ENCODE data around the gene IQUB.

Gene IQUB

DNA sequence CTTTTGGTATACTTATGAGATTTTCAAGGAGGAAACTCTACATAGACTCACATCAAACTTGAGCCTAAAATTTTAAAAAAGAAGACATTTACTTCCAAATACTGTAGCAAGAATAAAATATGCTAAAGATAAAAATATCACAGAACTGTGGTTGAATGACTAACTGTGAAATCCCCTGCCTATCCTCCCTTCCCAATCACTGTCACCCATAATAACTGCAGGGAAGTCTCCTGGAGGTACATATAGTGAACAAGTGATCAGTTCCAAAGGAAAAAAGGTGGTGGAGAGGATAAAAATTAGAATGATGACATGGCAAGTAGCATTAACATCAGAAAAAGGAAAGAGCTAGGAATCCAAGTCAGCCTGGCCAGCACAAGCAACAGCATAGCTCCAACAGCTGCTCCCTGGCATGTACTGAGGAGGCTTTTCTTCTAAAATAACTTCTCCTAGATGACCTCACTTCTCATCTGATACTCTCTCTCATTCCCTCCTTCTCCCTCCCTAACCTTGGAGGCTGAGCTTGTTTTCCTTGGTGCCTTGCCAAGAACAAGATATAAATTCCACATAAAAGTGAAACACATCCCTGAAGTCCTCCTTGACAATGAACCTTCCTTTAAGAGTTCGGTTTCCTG, 124.0 kb downstream of the IQUB start (continued):
- TF ChIP-seq, protein P1, sequence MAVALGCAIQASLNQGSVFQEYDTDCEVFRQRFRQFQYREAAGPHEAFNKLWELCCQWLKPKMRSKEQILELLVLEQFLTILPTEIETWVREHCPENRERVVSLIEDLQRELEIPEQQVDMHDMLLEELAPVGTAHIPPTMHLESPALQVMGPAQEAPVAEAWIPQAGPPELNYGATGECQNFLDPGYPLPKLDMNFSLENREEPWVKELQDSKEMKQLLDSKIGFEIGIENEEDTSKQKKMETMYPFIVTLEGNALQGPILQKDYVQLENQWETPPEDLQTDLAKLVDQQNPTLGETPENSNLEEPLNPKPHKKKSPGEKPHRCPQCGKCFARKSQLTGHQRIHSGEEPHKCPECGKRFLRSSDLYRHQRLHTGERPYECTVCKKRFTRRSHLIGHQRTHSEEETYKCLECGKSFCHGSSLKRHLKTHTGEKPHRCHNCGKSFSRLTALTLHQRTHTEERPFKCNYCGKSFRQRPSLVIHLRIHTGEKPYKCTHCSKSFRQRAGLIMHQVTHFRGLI (tag by site-specific recombination; IDR thresholded peaks at IDR 0.05), result no peak
- TF ChIP-seq, protein P2, sequence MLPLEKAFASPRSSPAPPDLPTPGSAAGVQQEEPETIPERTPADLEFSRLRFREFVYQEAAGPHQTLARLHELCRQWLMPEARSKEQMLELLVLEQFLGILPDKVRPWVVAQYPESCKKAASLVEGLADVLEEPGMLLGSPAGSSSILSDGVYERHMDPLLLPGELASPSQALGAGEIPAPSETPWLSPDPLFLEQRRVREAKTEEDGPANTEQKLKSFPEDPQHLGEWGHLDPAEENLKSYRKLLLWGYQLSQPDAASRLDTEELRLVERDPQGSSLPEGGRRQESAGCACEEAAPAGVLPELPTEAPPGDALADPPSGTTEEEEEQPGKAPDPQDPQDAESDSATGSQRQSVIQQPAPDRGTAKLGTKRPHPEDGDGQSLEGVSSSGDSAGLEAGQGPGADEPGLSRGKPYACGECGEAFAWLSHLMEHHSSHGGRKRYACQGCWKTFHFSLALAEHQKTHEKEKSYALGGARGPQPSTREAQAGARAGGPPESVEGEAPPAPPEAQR (tag by site-specific recombination; IDR thresholded peaks at IDR 0.05), result no peak
- TF ChIP-seq, protein P3, sequence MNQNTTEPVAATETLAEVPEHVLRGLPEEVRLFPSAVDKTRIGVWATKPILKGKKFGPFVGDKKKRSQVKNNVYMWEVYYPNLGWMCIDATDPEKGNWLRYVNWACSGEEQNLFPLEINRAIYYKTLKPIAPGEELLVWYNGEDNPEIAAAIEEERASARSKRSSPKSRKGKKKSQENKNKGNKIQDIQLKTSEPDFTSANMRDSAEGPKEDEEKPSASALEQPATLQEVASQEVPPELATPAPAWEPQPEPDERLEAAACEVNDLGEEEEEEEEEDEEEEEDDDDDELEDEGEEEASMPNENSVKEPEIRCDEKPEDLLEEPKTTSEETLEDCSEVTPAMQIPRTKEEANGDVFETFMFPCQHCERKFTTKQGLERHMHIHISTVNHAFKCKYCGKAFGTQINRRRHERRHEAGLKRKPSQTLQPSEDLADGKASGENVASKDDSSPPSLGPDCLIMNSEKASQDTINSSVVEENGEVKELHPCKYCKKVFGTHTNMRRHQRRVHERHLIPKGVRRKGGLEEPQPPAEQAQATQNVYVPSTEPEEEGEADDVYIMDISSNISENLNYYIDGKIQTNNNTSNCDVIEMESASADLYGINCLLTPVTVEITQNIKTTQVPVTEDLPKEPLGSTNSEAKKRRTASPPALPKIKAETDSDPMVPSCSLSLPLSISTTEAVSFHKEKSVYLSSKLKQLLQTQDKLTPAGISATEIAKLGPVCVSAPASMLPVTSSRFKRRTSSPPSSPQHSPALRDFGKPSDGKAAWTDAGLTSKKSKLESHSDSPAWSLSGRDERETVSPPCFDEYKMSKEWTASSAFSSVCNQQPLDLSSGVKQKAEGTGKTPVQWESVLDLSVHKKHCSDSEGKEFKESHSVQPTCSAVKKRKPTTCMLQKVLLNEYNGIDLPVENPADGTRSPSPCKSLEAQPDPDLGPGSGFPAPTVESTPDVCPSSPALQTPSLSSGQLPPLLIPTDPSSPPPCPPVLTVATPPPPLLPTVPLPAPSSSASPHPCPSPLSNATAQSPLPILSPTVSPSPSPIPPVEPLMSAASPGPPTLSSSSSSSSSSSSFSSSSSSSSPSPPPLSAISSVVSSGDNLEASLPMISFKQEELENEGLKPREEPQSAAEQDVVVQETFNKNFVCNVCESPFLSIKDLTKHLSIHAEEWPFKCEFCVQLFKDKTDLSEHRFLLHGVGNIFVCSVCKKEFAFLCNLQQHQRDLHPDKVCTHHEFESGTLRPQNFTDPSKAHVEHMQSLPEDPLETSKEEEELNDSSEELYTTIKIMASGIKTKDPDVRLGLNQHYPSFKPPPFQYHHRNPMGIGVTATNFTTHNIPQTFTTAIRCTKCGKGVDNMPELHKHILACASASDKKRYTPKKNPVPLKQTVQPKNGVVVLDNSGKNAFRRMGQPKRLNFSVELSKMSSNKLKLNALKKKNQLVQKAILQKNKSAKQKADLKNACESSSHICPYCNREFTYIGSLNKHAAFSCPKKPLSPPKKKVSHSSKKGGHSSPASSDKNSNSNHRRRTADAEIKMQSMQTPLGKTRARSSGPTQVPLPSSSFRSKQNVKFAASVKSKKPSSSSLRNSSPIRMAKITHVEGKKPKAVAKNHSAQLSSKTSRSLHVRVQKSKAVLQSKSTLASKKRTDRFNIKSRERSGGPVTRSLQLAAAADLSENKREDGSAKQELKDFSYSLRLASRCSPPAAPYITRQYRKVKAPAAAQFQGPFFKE (tag by site-specific recombination; IDR thresholded peaks at IDR 0.05; ENCODE audit: borderline replicate concordance), result no peak
- no peak for TF ChIP-seq ZNF426 (tag by site-specific recombination; IDR thresholded peaks at IDR 0.05)
- TF ChIP-seq ZNF558 (tag by site-specific recombination; IDR thresholded peaks at IDR 0.05), result peak; percentile 75
- TF ChIP-seq ZNF391 (tag by site-specific recombination; IDR thresholded peaks at IDR 0.05; ENCODE audit: borderline replicate concordance, low read depth), result no peak
- TF ChIP-seq ZNF324 (tag by site-specific recombination; IDR thresholded peaks at IDR 0.05), result no peak; the same call in 1 of the 2 replicates
- TF ChIP-seq, protein P4, sequence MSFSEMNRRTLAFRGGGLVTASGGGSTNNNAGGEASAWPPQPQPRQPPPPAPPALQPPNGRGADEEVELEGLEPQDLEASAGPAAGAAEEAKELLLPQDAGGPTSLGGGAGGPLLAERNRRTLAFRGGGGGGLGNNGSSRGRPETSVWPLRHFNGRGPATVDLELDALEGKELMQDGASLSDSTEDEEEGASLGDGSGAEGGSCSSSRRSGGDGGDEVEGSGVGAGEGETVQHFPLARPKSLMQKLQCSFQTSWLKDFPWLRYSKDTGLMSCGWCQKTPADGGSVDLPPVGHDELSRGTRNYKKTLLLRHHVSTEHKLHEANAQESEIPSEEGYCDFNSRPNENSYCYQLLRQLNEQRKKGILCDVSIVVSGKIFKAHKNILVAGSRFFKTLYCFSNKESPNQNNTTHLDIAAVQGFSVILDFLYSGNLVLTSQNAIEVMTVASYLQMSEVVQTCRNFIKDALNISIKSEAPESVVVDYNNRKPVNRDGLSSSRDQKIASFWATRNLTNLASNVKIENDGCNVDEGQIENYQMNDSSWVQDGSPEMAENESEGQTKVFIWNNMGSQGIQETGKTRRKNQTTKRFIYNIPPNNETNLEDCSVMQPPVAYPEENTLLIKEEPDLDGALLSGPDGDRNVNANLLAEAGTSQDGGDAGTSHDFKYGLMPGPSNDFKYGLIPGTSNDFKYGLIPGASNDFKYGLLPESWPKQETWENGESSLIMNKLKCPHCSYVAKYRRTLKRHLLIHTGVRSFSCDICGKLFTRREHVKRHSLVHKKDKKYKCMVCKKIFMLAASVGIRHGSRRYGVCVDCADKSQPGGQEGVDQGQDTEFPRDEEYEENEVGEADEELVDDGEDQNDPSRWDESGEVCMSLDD (tag by site-specific recombination; IDR thresholded peaks at IDR 0.05), result no peak
- TF ChIP-seq ZIC2 (tag by site-specific recombination; IDR thresholded peaks at IDR 0.05), result no peak
- peak; percentile 82 for TF ChIP-seq ZNF596 (tag by site-specific recombination; IDR thresholded peaks at IDR 0.05)
- TF ChIP-seq, protein P5, sequence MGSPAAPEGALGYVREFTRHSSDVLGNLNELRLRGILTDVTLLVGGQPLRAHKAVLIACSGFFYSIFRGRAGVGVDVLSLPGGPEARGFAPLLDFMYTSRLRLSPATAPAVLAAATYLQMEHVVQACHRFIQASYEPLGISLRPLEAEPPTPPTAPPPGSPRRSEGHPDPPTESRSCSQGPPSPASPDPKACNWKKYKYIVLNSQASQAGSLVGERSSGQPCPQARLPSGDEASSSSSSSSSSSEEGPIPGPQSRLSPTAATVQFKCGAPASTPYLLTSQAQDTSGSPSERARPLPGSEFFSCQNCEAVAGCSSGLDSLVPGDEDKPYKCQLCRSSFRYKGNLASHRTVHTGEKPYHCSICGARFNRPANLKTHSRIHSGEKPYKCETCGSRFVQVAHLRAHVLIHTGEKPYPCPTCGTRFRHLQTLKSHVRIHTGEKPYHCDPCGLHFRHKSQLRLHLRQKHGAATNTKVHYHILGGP (tag by site-specific recombination; IDR thresholded peaks at IDR 0.05), result no peak
- no peak for TF ChIP-seq SALL2 (tag by site-specific recombination; IDR thresholded peaks at IDR 0.05; ENCODE audit: borderline replicate concordance)
- no peak for TF ChIP-seq OVOL3 (tag by site-specific recombination; IDR thresholded peaks at IDR 0.05)
- TF ChIP-seq YY2 (tag by site-specific recombination; IDR thresholded peaks at IDR 0.05), result no peak
- TF ChIP-seq ZNF221 (tag by site-specific recombination; IDR thresholded peaks at IDR 0.05; ENCODE audit: borderline replicate concordance), result no peak
- TF ChIP-seq, protein P6, sequence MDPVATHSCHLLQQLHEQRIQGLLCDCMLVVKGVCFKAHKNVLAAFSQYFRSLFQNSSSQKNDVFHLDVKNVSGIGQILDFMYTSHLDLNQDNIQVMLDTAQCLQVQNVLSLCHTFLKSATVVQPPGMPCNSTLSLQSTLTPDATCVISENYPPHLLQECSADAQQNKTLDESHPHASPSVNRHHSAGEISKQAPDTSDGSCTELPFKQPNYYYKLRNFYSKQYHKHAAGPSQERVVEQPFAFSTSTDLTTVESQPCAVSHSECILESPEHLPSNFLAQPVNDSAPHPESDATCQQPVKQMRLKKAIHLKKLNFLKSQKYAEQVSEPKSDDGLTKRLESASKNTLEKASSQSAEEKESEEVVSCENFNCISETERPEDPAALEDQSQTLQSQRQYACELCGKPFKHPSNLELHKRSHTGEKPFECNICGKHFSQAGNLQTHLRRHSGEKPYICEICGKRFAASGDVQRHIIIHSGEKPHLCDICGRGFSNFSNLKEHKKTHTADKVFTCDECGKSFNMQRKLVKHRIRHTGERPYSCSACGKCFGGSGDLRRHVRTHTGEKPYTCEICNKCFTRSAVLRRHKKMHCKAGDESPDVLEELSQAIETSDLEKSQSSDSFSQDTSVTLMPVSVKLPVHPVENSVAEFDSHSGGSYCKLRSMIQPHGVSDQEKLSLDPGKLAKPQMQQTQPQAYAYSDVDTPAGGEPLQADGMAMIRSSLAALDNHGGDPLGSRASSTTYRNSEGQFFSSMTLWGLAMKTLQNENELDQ (tag by site-specific recombination; IDR thresholded peaks at IDR 0.05; ENCODE audit: low read depth), result no peak
- TF ChIP-seq KLF10 (tag by site-specific recombination; IDR thresholded peaks at IDR 0.05), result peak; percentile 49
- no peak for TF ChIP-seq ZBTB1 (tag by site-specific recombination; IDR thresholded peaks at IDR 0.05)
- TF ChIP-seq GLIS2 (tag by site-specific recombination; IDR thresholded peaks at IDR 0.05), result no peak
- TF ChIP-seq ZNF585B (tag by site-specific recombination; IDR thresholded peaks at IDR 0.05), result no peak
- TF ChIP-seq, protein P7, sequence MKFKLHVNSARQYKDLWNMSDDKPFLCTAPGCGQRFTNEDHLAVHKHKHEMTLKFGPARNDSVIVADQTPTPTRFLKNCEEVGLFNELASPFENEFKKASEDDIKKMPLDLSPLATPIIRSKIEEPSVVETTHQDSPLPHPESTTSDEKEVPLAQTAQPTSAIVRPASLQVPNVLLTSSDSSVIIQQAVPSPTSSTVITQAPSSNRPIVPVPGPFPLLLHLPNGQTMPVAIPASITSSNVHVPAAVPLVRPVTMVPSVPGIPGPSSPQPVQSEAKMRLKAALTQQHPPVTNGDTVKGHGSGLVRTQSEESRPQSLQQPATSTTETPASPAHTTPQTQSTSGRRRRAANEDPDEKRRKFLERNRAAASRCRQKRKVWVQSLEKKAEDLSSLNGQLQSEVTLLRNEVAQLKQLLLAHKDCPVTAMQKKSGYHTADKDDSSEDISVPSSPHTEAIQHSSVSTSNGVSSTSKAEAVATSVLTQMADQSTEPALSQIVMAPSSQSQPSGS (tag by site-specific recombination; IDR thresholded peaks at IDR 0.05; ENCODE audit: low read depth), result peak; percentile 88
- peak; percentile 71 for TF ChIP-seq KLF8 (tag by site-specific recombination; IDR thresholded peaks at IDR 0.05)

Data from HEK293 (cell line).